Spleen (tissue), 7 donors: ENCODE measurements around the gene TSPO.

Source experiments
- CTCF ChIP-seq, 11 experiments: fragments of 200-600 bp in 7 of 11; fragments of 450-650 bp in 4 of 11; sonication (generic) in 4 of 11; IDR thresholded peaks in 8 of 11; conservative IDR thresholded peaks in 3 of 11; 1 replicate in 7 of 11; 2 replicates in 4 of 11; pipeline versions ENCODE4 v1.4.0 to v1.8.0; 2016 to 2021; ENCODE audit warnings: antibody characterized with exemption in 11 of 11, inconsistent platforms in 4 of 11, mild to moderate bottlenecking in 1 of 11
- POLR2A ChIP-seq, 3 donors: fragments of 450-650 bp; IDR thresholded peaks; one replicate each; pipeline ENCODE4 v1.5.1; 2017; ENCODE audit warnings: antibody characterized with exemption in 3 of 3, mild to moderate bottlenecking in 1 of 3
- POLR2AphosphoS5 ChIP-seq, 3 donors: sonication (generic); formaldehyde crosslinking; IDR thresholded peaks; one replicate each; pipeline ENCODE4 v1.5.1; 2017; ENCODE audit warnings: antibody characterized with exemption in 3 of 3
- donor health status: DM: no; HTN: no; CAD: no; lungs with moderate emphysema.
- donor health status: DM: no; HTN: no; CAD: no.
- donor health status: DM: no; HTN: no; CAD: no.

GRCh38 chr22:43188829-43189545, 37.6 kb downstream of the TSPO start:
- TF ChIP-seq CTCF (IDR thresholded peaks at IDR 0.05 in 8 of 11, conservative IDR thresholded peaks at IDR 0.05 in 3 of 11): no peak
- no peak for TF ChIP-seq POLR2AphosphoS5 (IDR thresholded peaks at IDR 0.05)
- no peak for TF ChIP-seq POLR2A (IDR thresholded peaks at IDR 0.05)
